H1 (cell line): ENCODE results near the gene SMARCC1.

Experiments
- POLR2A ChIP-seq, 2 experiments: IDR thresholded peaks; 1 replicate in 1 of 2; 2 replicates in 1 of 2; pipeline ENCODE4 v1.6.1; 2011; ENCODE audit warnings: low read depth in 2 of 2, low read length in 2 of 2, mild to moderate bottlenecking in 2 of 2; ENCODE audit errors: control extremely low read depth in 1 of 2
- RAD21 ChIP-seq, 2 experiments: IDR thresholded peaks in 1 of 2; conservative IDR thresholded peaks in 1 of 2; 2 replicates each; pipeline ENCODE4 v1.6.1; 2011; ENCODE audit warnings: low read depth in 2 of 2, low read length in 2 of 2, improper control_type of control experiment in 1 of 2, inconsistent platforms in 1 of 2, mild to moderate bottlenecking in 1 of 2, moderate library complexity in 1 of 2
- SP1 ChIP-seq: IDR thresholded peaks from 2 replicates; pipeline ENCODE4 v1.6.1; 2011; ENCODE audit warnings: low read depth, low read length

DNA sequence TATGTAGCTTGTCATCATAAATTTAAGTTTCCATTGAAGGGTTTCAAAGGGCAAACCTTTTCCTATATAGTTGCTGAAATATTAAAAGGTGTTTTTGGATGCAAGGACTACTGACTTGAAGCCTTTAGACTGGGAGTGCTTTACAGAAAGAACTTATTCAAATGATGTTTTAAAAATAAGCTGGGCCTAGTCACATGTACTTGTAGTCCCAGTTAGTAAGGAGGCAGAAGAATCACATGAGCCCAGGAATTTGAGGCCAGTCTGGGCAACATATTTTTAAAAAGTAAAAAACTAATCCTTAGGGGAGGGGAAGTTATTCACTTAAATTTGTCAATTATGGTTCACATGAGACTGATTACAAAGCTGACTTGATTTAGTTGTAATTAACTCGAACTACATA, 65.0 kb downstream of the SMARCC1 start:
- TF ChIP-seq SP1 (no peak), RAD21 (IDR thresholded peaks at IDR 0.05 in 1 of 2, conservative IDR thresholded peaks at IDR 0.05 in 1 of 2; ENCODE audit: low read depth in 2 of 2, low read length in 2 of 2) (no peak), POLR2A (IDR thresholded peaks at IDR 0.05; ENCODE audit: control extremely low read depth in 1 of 2, low read depth in 2 of 2, low read length in 2 of 2) (no peak)
